K562 (cell line): ENCODE results near the gene JADE2. TPM values are rescaled to one million over a fixed set of nuclear protein-coding genes. Genes with fewer than 3 reads are reported as not detected.

Experiments used
- ATAC-seq: fragments of 200-7000 bp; cut with Tn5 transposase; 3 replicates; pipeline ENCODE4 v1.9.1; 2020; ENCODE audit warnings: moderate library complexity
- BruUV-seq: library from RNA; stranded (reverse); fragments of 400-500 nt; replicated peaks from 2 replicates; lab custom pipeline; 2021; lab: Mats Ljungman, UMichigan
- CTCF ChIA-PET: fragments of 300-600 bp; formaldehyde crosslinking; extraction: SDS; loops from one replicate; lab custom pipeline; 2021; ENCODE audit warnings: low intra/inter-chr PET ratio; lab: Yijun Ruan, JAX
- POLR2A ChIA-PET: fragments of 300-600, 350-650 bp; sonication (Branson Sonifier 250); formaldehyde crosslinking; extraction: SDS; loops from one replicate; lab custom pipeline; 2021; ENCODE audit warnings: antibody characterized with exemption, inconsistent platforms; lab: Yijun Ruan, JAX
- DNase-seq, 4 experiments: peaks; one replicate each; pipeline versions ENCODE4 v3.0.0 to v3.0.0-alpha.2; 2011 to 2018; ENCODE audit warnings: low spot score in 3 of 4, mixed read lengths in 3 of 4; ENCODE audit errors: extremely low read depth in 1 of 4
- FAIRE-seq: peaks from 2 replicates; lab custom pipeline; 2011; peaks lifted over from hg19 to GRCh38; lab: Jason Lieb, UNC
- H2AFZ ChIP-seq: 2 replicates; pipeline ENCODE4 v1.6.0; 2011; ENCODE audit warnings: low read depth, low read length, control low read depth, inconsistent platforms
- H3K27ac ChIP-seq: fragments of 200-600 bp; 3 replicates; pipeline ENCODE4 v1.8.0; 2011; ENCODE audit warnings: low read depth, mild to moderate bottlenecking, control low read depth, inconsistent platforms, low read length, moderate library complexity, mixed read lengths; ENCODE audit errors: extremely low read depth
- H3K27me3 ChIP-seq, 2 experiments: fragments of 300-600 bp in 1 of 2; 2 replicates in 1 of 2; 3 replicates in 1 of 2; pipeline versions ENCODE4 v1.6.0 to v1.8.0; 2011; ENCODE audit warnings: inconsistent platforms in 2 of 2, low read length in 2 of 2, mild to moderate bottlenecking in 1 of 2, mixed read lengths in 1 of 2, moderate library complexity in 1 of 2; ENCODE audit not compliant: control insufficient read depth in 2 of 2, insufficient read depth in 2 of 2
- H3K36me3 ChIP-seq: fragments of 300-600 bp; 3 replicates; pipeline ENCODE4 v1.8.0; 2011; ENCODE audit warnings: mild to moderate bottlenecking, low read length, inconsistent platforms; ENCODE audit not compliant: control insufficient read depth, insufficient read depth
- H3K4me1 ChIP-seq, 2 experiments: fragments of 200-600 bp in 1 of 2; replicated peaks in 1 of 2; 2 replicates in 1 of 2; 3 replicates in 1 of 2; pipeline versions ENCODE4 v1.5.1 to v1.8.0; 2011; ENCODE audit warnings: inconsistent platforms in 2 of 2, low read length in 2 of 2, mild to moderate bottlenecking in 1 of 2, mixed read lengths in 1 of 2, moderate library complexity in 1 of 2; ENCODE audit not compliant: control insufficient read depth in 2 of 2, insufficient read depth in 2 of 2
- H3K4me2 ChIP-seq: 2 replicates; pipeline ENCODE4 v1.6.1; 2011; ENCODE audit warnings: low read length, control low read depth, inconsistent platforms, mixed read lengths; ENCODE audit not compliant: insufficient read depth
- H3K4me3 ChIP-seq: fragments of 200-600 bp; sonication (generic), shearing (Covaris generic); 2 replicates; pipeline ENCODE4 v1.5.1; 2016; ENCODE audit warnings: control low read depth, inconsistent platforms
- H3K79me2 ChIP-seq: fragments of 200-600 bp; 3 replicates; pipeline ENCODE4 v1.8.0; 2011; ENCODE audit warnings: low read length, inconsistent platforms; ENCODE audit not compliant: control insufficient read depth, insufficient read depth
- H3K9ac ChIP-seq, 2 experiments: 2 replicates each; pipeline versions ENCODE4 v1.6.0 to v1.6.1; 2011; ENCODE audit warnings: low read depth in 2 of 2, low read length in 2 of 2, control low read depth in 1 of 2, inconsistent platforms in 1 of 2, mild to moderate bottlenecking in 1 of 2, mixed read lengths in 1 of 2; ENCODE audit not compliant: insufficient read depth in 1 of 2
- H3K9me1 ChIP-seq: one replicate; pipeline ENCODE4 v1.6.0; 2011; ENCODE audit warnings: inconsistent platforms, mild to moderate bottlenecking, low read length, moderate library complexity; ENCODE audit not compliant: control insufficient read depth, insufficient read depth
- H3K9me3 ChIP-seq: replicated peaks from 2 replicates; pipeline ENCODE4 v1.5.1; 2011; ENCODE audit warnings: low read depth, low read length, inconsistent platforms; ENCODE audit not compliant: control insufficient read depth, insufficient read depth
- H4K20me1 ChIP-seq: replicated peaks from 2 replicates; pipeline ENCODE4 v1.6.1; 2011; ENCODE audit warnings: low read length, inconsistent platforms, mixed read lengths; ENCODE audit not compliant: control insufficient read depth, insufficient read depth
- BHLHE40 ChIP-seq: IDR thresholded peaks from 2 replicates; pipeline ENCODE4 v1.6.1; 2011; ENCODE audit warnings: low read length, improper control_type of control experiment
- BRD9 ChIP-seq: fragments of 450-650 bp; IDR thresholded peaks from 2 replicates; pipeline ENCODE4 v1.6.1; 2018; ENCODE audit warnings: low read depth; ENCODE audit not compliant: partially characterized antibody
- FOSL1 ChIP-seq: fragments of 200-800 bp; sonication (Bioruptor generic); conservative IDR thresholded peaks from 2 replicates; pipeline ENCODE4 v1.6.1; 2016; ENCODE audit warnings: missing genetic modification characterization, missing compliant biosample characterization
- MCM3 ChIP-seq: fragments of 450-650 bp; IDR thresholded peaks from 2 replicates; pipeline ENCODE4 v1.6.1; 2016
- RAD21 ChIP-seq, 2 experiments: fragments of 250-450 bp in 1 of 2; fragments of 450-650 bp in 1 of 2; sonication (Bioruptor Pico) in 1 of 2; formaldehyde crosslinking in 1 of 2; IDR thresholded peaks in 1 of 2; conservative IDR thresholded peaks in 1 of 2; 2 replicates each; pipeline versions ENCODE4 v1.4.0 to v1.8.0; 2020 to 2022; ENCODE audit warnings: mild to moderate bottlenecking in 2 of 2, moderate library complexity in 1 of 2
- STAG1 ChIP-seq: sonication (generic); formaldehyde crosslinking; IDR thresholded peaks from 2 replicates; pipeline ENCODE4 v1.5.0; 2020; ENCODE audit warnings: missing genetic modification reagents, borderline replicate concordance
- ZZZ3 ChIP-seq: fragments of 450-650 bp; IDR thresholded peaks from 2 replicates; pipeline ENCODE4 v1.6.1; 2016; ENCODE audit warnings: antibody characterized with exemption, mild to moderate bottlenecking, moderate library complexity
- WGBS: fragments of 100-300 bp; shearing (Covaris generic); methylation state at CpG from one replicate; pipeline ENCODE4 v1.1.6; 2016; ENCODE audit warnings: low coverage, mixed read lengths; ENCODE audit not compliant: insufficient coverage; ENCODE audit errors: missing lambda C conversion rate; 5-methylcytosine and 5-hydroxymethylcytosine counted together
- in situ Hi-C: fragments of 300-500 bp; cut with MboI; formaldehyde crosslinking; loops from 4 replicates; pipeline ENCODE4 v1.15.0; 2018; ENCODE audit warnings: inconsistent platforms, mixed read lengths
- intact Hi-C: fragments of 100-400 bp; cut with micrococcal nuclease; formaldehyde crosslinking; loops from 2 replicates; pipeline ENCODE4 v1.14.2; 2022
- polyA plus RNA-seq, 8 experiments: library from polyadenylated mRNA; depleted of rRNA in 4 of 8; stranded (reverse) in 5 of 8; unstranded in 3 of 8; fragments of >200 nt; fragmentation: Nextera tagmentation in 2 of 8; fragmentation: Illumina TruSeq in 1 of 8; extraction: Ambion mirVana in 2 of 8; extraction: Trizol in 1 of 8; gene quantifications; 2 replicates each; pipeline versions ENCODE4 v1.2.1 to v1.2.3, GENCODE V29; 2011 to 2014; ENCODE audit warnings: inconsistent platforms in 1 of 8, missing spikeins in 1 of 8
- total RNA-seq, 7 experiments: library from RNA; depleted of rRNA in 6 of 7; stranded (reverse); fragments of >200 nt in 6 of 7; fragmentation: Illumina TruSeq in 2 of 7; extraction: Trizol in 2 of 7; gene quantifications; 2 replicates each; pipeline versions ENCODE4 v1.2.1 to v1.2.3, GENCODE V29; 2011 to 2021; ENCODE audit warnings: low replicate concordance in 1 of 7
- TF ChIP-seq, protein P1 (sequence below), 3 experiments: IDR thresholded peaks in 2 of 3; conservative IDR thresholded peaks in 1 of 3; 2 replicates each; pipeline ENCODE4 v1.5.1; 2011 to 2012; ENCODE audit warnings: low read length in 3 of 3, mild to moderate bottlenecking in 3 of 3, control low read depth in 2 of 3, improper control_type of control experiment in 1 of 3, inconsistent platforms in 1 of 3, low read depth in 1 of 3, mixed read lengths in 1 of 3, moderate library complexity in 1 of 3; ENCODE audit not compliant: insufficient read depth in 2 of 3

Gene JADE2
- total and polyA plus RNA-seq, 9 of the 15 experiments (the other 6 are each of a cell fraction or from before 2014, with no cell fraction given): 0.50 to 23.3 (median 9.1) TPM

DNA sequence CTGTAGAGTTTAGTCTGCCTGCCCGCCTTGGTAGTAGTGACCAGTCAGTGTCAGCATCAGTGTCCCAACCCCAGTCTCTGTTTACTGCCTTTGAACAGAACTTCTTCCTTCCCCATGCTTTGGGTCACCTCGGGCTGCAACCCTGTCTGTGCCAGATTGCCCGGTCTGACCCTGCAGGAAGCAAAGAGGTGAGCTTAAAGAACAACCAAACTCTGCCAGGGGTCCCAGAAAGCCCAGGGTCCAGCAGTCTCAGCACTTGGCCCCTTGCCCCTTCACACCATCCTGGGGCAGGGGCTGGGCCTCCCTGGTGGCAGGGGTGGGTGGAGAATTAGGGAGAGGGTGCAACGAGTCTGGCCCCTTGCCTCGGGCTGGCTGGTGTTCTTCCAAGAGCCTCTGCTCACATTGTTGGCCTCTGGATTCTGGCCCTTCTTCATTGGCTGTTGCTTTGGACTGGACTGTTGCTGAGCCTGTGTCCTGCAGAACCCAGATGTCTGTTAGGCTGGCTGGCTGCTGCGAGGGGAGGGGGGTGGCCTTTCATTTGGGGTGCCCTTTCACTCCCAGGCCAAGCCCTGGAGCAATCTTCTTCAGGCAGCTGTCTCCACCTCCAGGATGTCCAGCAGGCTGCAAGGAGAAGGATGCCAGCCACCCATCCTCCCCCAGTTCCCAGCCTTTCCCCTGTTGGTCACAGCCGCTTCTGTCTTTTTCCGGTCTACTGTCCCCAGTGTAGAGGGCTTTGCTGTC is 55.9 kb downstream of the JADE2 start:
- in situ Hi-C loops (loop anchor here (5.0 to 25.0 kb wide), 3 partner anchors 279 to 544 kb away; no protein-coding TSS in a partner anchor), intact Hi-C loops (no loop called here)
- Histone ChIP-seq H3K79me2 (no peaks in the 10 kb centered on the region), H2AFZ (no peak overlapping the region), H3K27me3 (no peaks in the 10 kb centered on the region), H4K20me1 (no peaks in the 10 kb centered on the region), H3K9ac (peak overlapping the region in 1 of 2 experiments; percentile 50; a peak in 1 of 4 replicates), H3K9me3 (no peaks in the 10 kb centered on the region), H3K4me2 (no peak overlapping the region), H3K4me1 (peaks cover 0 to 15% of the 10 kb centered on the region in 2 experiments; a peak in 1 of 5 replicates), H3K36me3 (peaks cover 30% of the 10 kb centered on the region; the same call in 1 of the 3 replicates), H3K9me1 (no peaks in the 10 kb centered on the region), H3K27ac (no peak overlapping the region), H3K4me3 (no peak overlapping the region)
- peak in 1 of 4 experiments; percentile 10 for DNase-seq
- no peak for FAIRE-seq
- BruUV-seq: no TSS peak
- ChIA-PET POLR2A (interaction anchor here (0.8 to 1.0 kb wide), 3 partner anchors 11 to 67 kb away, joined by 3 to 4 read pairs (median 3); partner anchors contain the start of gene SEC24A), CTCF (no interaction called here)
- peak; percentile 28 for ATAC-seq
- WGBS: 28% methylated on average over 6 of the region's 8 CpGs
- TF ChIP-seq ZZZ3 (no peak), STAG1 (CRISPR knock-in tag) (no peak), RAD21 (CRISPR knock-in tag; conservative IDR thresholded peaks at IDR 0.05 in 1 of 2, IDR thresholded peaks at IDR 0.05 in 1 of 2) (peak in 1 of 2 experiments; percentile 44; a peak in 2 of 4 replicates), MCM3 (no peak), BRD9 (no peak), BHLHE40 (no peak), FOSL1 (tag) (no peak)
- TF ChIP-seq, protein P1, sequence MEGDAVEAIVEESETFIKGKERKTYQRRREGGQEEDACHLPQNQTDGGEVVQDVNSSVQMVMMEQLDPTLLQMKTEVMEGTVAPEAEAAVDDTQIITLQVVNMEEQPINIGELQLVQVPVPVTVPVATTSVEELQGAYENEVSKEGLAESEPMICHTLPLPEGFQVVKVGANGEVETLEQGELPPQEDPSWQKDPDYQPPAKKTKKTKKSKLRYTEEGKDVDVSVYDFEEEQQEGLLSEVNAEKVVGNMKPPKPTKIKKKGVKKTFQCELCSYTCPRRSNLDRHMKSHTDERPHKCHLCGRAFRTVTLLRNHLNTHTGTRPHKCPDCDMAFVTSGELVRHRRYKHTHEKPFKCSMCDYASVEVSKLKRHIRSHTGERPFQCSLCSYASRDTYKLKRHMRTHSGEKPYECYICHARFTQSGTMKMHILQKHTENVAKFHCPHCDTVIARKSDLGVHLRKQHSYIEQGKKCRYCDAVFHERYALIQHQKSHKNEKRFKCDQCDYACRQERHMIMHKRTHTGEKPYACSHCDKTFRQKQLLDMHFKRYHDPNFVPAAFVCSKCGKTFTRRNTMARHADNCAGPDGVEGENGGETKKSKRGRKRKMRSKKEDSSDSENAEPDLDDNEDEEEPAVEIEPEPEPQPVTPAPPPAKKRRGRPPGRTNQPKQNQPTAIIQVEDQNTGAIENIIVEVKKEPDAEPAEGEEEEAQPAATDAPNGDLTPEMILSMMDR (IDR thresholded peaks at IDR 0.05 in 2 of 3, conservative IDR thresholded peaks at IDR 0.05 in 1 of 3; ENCODE audit: insufficient read depth in 2 of 3, low read depth in 1 of 3, low read length in 3 of 3): peak in 2 of 3 experiments; percentile 27 to 31; a peak in 4 of 6 replicates
